Transverse colon (tissue), 4 donors: ENCODE data around the gene ARID3A.

Experiments
- EP300 ChIP-seq: sonication (generic); formaldehyde crosslinking; IDR thresholded peaks from one replicate; pipeline ENCODE4 v1.6.1; 2017; ENCODE audit warnings: antibody characterized with exemption, low read depth
- POLR2AphosphoS5 ChIP-seq, 3 donors: sonication (generic); formaldehyde crosslinking; IDR thresholded peaks; one replicate each; pipeline ENCODE4 v1.6.1; 2016; ENCODE audit warnings: antibody characterized with exemption in 3 of 3
- TF ChIP-seq, protein P1 (sequence below), 5 experiments: fragments of 200-600 bp in 3 of 5; fragments of 450-650 bp in 2 of 5; sonication (generic) in 3 of 5; IDR thresholded peaks; 1 replicate in 2 of 5; 2 replicates in 3 of 5; pipeline ENCODE4 v1.5.1; 2016 to 2017; ENCODE audit warnings: antibody characterized with exemption in 5 of 5, inconsistent platforms in 3 of 5, mild to moderate bottlenecking in 2 of 5, moderate library complexity in 1 of 5

DNA sequence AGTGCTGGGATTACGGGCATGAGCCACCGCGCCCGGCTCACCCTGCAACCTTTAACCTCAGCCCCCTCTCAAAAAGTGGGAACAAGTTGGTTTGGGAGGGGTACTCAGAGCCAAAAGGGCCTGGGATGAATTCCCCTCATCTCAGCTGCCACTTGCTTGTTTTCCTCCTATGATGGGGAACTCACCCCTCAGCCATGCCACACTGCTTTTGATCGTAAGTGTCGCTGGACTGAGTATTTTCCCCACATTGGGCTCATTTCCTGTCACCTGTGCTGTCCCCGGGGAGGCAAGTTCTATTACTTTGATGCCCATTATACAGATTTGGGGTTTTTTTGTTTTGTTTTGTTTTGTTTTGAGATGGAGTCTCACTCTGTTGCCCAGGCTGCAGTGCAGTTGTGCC lies 19.4 kb upstream of the ARID3A start:
- TF ChIP-seq, protein P1, sequence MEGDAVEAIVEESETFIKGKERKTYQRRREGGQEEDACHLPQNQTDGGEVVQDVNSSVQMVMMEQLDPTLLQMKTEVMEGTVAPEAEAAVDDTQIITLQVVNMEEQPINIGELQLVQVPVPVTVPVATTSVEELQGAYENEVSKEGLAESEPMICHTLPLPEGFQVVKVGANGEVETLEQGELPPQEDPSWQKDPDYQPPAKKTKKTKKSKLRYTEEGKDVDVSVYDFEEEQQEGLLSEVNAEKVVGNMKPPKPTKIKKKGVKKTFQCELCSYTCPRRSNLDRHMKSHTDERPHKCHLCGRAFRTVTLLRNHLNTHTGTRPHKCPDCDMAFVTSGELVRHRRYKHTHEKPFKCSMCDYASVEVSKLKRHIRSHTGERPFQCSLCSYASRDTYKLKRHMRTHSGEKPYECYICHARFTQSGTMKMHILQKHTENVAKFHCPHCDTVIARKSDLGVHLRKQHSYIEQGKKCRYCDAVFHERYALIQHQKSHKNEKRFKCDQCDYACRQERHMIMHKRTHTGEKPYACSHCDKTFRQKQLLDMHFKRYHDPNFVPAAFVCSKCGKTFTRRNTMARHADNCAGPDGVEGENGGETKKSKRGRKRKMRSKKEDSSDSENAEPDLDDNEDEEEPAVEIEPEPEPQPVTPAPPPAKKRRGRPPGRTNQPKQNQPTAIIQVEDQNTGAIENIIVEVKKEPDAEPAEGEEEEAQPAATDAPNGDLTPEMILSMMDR (IDR thresholded peaks at IDR 0.05): no peak
- no peak for TF ChIP-seq POLR2AphosphoS5 (IDR thresholded peaks at IDR 0.05)
- no peak for TF ChIP-seq EP300
